ENCODE results near the gene CERS6.

DNA sequence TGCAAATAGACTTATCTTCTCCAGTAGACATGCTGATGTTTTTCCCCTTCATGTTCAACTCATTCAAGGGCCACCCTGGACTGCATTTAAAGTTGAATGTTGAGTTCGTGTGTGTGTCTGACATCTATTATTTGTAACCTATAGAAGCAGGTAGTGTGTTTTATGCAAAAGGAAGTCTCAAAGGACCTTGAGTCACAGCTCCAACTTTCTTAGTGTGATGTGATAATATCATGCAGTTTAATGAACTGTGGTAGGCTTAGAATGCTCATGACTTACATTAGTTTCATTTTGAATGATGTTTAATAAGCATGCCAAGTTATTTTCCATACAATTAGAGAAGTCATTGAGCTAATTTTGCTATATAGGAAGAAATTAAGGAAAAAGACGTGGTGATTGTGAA, 67.9 kb downstream of the CERS6 start:
- TF ChIP-seq, protein P1, sequence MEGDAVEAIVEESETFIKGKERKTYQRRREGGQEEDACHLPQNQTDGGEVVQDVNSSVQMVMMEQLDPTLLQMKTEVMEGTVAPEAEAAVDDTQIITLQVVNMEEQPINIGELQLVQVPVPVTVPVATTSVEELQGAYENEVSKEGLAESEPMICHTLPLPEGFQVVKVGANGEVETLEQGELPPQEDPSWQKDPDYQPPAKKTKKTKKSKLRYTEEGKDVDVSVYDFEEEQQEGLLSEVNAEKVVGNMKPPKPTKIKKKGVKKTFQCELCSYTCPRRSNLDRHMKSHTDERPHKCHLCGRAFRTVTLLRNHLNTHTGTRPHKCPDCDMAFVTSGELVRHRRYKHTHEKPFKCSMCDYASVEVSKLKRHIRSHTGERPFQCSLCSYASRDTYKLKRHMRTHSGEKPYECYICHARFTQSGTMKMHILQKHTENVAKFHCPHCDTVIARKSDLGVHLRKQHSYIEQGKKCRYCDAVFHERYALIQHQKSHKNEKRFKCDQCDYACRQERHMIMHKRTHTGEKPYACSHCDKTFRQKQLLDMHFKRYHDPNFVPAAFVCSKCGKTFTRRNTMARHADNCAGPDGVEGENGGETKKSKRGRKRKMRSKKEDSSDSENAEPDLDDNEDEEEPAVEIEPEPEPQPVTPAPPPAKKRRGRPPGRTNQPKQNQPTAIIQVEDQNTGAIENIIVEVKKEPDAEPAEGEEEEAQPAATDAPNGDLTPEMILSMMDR (IDR thresholded peaks at IDR 0.05) = no peak
- TF ChIP-seq POLR2A (IDR thresholded peaks at IDR 0.05) = no peak

Measured in testis (tissue), 2 donors.